Measurements from ENCODE around the gene PIK3CB. TPM values are rescaled to one million over a fixed set of nuclear protein-coding genes. Genes with fewer than 3 reads are reported as not detected.

PIK3CB gene
- total and polyA plus RNA-seq, 7 donors, result 5.8 to 46.3 (median 18.1) TPM

- 78 to 80% (median 79%) methylated on average over 6 of the region's 6 CpGs for whole genome bisulfite sequencing, 3 donors
- ATAC-seq, result no peak
- H3K36me3 ChIP-seq (ENCODE audit: insufficient read depth in 1 of 2, low read depth in 1 of 2), result peaks cover 0 to under 1% of the 10 kb centered on the region in 2 donors
- no peaks in the 10 kb centered on the region for H3K4me1 ChIP-seq
- no peak overlapping the region for H3K27ac ChIP-seq
- no peak for DNase-seq
- H3K9me3 ChIP-seq, result no peaks in the 10 kb centered on the region
- intact Hi-C loops (cut with DNase I), result no loop called here
- H3K27me3 ChIP-seq (ENCODE audit: insufficient read depth in 3 of 3, low read length in 2 of 3), result no peaks in the 10 kb centered on the region
- H3K4me3 ChIP-seq, result no peak overlapping the region
- no peak for TF ChIP-seq CTCF (IDR thresholded peaks at IDR 0.05)
These were observed 110.3 kb downstream of the PIK3CB start for GRCh38 chr3:138724443-138724842.

GRCh38 chr3:138718849-138719248 is 115.9 kb downstream of the PIK3CB start:
- no peaks in the 10 kb centered on the region for H3K9me3 ChIP-seq
- peaks cover 0 to 6% of the 10 kb centered on the region in 2 donors for H3K36me3 ChIP-seq (ENCODE audit: insufficient read depth in 1 of 2, low read depth in 1 of 2)
- DNase-seq (no peak), ATAC-seq (no peak)
- no peak for TF ChIP-seq CTCF (IDR thresholded peaks at IDR 0.05)
- no peaks in the 10 kb centered on the region for H3K27me3 ChIP-seq (ENCODE audit: insufficient read depth in 3 of 3, low read length in 2 of 3)
- H3K27ac ChIP-seq, result no peak overlapping the region
- H3K4me1 ChIP-seq, result no peaks in the 10 kb centered on the region
- H3K4me3 ChIP-seq, result no peak overlapping the region
- intact Hi-C loops (cut with DNase I), result no loop called here
- WGBS, 3 donors, result 96 to 97% (median 97%) methylated on average over 1 of the region's 1 CpG

- intact Hi-C loops (cut with DNase I), result no loop called here
- no peak for ATAC-seq
- WGBS, 3 donors, result 91 to 95% (median 95%) methylated on average over 2 of the region's 2 CpGs
These were observed 117.4 kb downstream of the PIK3CB start for GRCh38 chr3:138717348-138717747.

GRCh38 chr3:138712086-138712485 is 122.6 kb downstream of the PIK3CB start:
- no peaks in the 10 kb centered on the region for H3K27me3 ChIP-seq (ENCODE audit: insufficient read depth in 3 of 3, low read length in 2 of 3)
- peaks cover 0 to 50% of the 10 kb centered on the region in 2 donors for H3K36me3 ChIP-seq (ENCODE audit: insufficient read depth in 1 of 2, low read depth in 1 of 2)
- H3K9me3 ChIP-seq, result no peaks in the 10 kb centered on the region
- no peaks in the 10 kb centered on the region for H3K4me1 ChIP-seq
- H3K27ac ChIP-seq, result no peak overlapping the region
- 74 to 81% (median 76%) methylated on average over 4 of the region's 4 CpGs for WGBS, 3 donors
- no peak overlapping the region for H3K4me3 ChIP-seq
- DNase-seq (no peak), ATAC-seq (no peak)
- intact Hi-C loops (cut with DNase I), result no loop called here
- TF ChIP-seq CTCF (IDR thresholded peaks at IDR 0.05), result no peak

More at GRCh38 chr3:138717348-138717747, 117.4 kb downstream of the PIK3CB start:
- Histone ChIP-seq H3K4me1 (no peaks in the 10 kb centered on the region), H3K4me3 (no peak overlapping the region), H3K27me3 (ENCODE audit: insufficient read depth in 3 of 3, low read length in 2 of 3) (no peaks in the 10 kb centered on the region), H3K27ac (no peak overlapping the region), H3K36me3 (ENCODE audit: insufficient read depth in 1 of 2, low read depth in 1 of 2) (peaks cover 0 to 21% of the 10 kb centered on the region in 2 donors), H3K9me3 (no peaks in the 10 kb centered on the region)
- no peak for DNase-seq
- no peak for TF ChIP-seq CTCF (IDR thresholded peaks at IDR 0.05)

- peaks cover 0 to 50% of the 10 kb centered on the region in 2 donors for H3K36me3 ChIP-seq (ENCODE audit: insufficient read depth in 1 of 2, low read depth in 1 of 2)
- no peaks in the 10 kb centered on the region for H3K9me3 ChIP-seq
- H3K4me3 ChIP-seq, result no peak overlapping the region
- DNase-seq (no peak), ATAC-seq (no peak)
- intact Hi-C loops (cut with DNase I), result no loop called here
- H3K27me3 ChIP-seq (ENCODE audit: insufficient read depth in 3 of 3, low read length in 2 of 3), result no peaks in the 10 kb centered on the region
- no peak overlapping the region for H3K27ac ChIP-seq
- no peak for TF ChIP-seq CTCF (IDR thresholded peaks at IDR 0.05)
- WGBS, 3 donors, result 95 to 98% (median 97%) methylated on average over 1 of the region's 1 CpG
- H3K4me1 ChIP-seq, result no peaks in the 10 kb centered on the region
These were observed 129.1 kb downstream of the PIK3CB start for GRCh38 chr3:138705675-138706074.

All from psoas muscle (tissue), 8 donors.